Measurements from ENCODE around the gene CDKN3.
"Not testable (repeated sequence)": the region's sequence is repeated elsewhere in the genome, so short reads cannot be mapped to it uniquely, and the experiment has no call there.

The CDKN3 gene

GRCh38 chr14:54424479-54424901 is 27.7 kb downstream of the CDKN3 start:
- DNase-seq (ENCODE audit: low read depth): no peak

DNA sequence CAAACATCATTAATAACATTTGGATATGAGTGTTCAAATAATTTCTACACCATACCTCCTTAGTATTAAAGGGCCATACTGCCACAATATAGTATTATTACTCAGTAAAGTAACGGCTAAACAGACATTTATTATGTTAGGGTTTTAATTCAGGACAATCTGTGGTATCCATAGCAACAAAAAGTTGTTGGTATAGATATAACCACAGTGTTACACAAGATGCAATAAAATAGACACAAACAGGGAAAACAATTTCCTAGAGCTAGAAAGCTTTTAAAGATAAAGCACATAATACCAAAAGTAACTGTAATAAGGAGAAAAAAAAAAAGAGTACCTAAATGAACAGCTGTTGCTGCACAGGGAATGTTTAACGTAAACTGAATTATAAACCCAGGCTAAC is 28.3 kb downstream of the CDKN3 start:
- DNase-seq (ENCODE audit: low read depth): no peak

GRCh38 chr14:54425537-54426274 is 28.9 kb downstream of the CDKN3 start:
- no peak for DNase-seq (ENCODE audit: low read depth)

DNA sequence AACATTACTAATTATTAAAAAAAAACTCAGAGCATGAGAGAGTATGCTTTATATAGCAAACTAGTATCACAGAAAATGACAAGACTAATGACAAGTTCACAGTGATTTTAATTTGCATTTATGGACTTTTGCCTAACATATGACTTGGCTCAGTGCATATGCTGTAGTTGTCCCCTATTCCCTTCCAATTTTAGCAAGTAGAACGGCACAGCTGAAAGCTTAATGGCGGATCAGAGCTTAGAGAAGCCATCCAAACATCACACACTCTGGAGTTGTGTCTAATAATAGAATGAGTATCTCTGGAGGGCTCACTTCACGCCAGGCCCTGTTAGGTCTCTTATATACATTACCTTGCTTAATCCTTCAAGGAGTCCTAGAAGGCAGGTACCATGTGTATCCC is 31.1 kb downstream of the CDKN3 start:
- no peak for DNase-seq (ENCODE audit: low read depth)

GRCh38 chr14:54428527-54428926 is 31.7 kb downstream of the CDKN3 start:
- no peak for DNase-seq (ENCODE audit: low read depth)

DNA sequence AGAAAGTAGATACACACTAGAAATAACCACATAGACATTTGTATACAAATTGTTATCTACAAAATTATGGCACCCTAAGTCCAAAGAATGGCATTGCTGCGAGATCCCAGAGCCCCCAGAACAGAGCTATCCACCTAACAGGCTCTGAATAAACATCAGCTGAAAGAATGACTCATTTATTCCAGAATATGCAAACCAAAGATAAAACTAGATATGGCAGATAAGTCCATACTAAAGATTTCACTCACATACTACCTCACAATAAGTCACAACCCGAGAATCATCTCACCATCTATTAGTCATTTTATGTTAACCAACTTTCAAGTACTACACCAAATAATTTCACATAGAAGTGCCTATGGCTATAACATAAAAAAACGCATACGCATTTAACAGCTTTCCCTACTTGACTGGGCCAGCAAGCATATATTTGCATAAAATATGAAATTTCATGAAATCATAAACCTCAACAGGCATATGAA is 38.7 kb downstream of the CDKN3 start:
- DNase-seq (ENCODE audit: low read depth): no peak

- DNase-seq (ENCODE audit: low read depth): not testable (repeated sequence)
Observed at GRCh38 chr14:54437954-54438353, 41.1 kb downstream of the CDKN3 start.

- DNase-seq (ENCODE audit: low read depth): no peak
Observed at GRCh38 chr14:54438703-54439102, 41.9 kb downstream of the CDKN3 start.

DNA sequence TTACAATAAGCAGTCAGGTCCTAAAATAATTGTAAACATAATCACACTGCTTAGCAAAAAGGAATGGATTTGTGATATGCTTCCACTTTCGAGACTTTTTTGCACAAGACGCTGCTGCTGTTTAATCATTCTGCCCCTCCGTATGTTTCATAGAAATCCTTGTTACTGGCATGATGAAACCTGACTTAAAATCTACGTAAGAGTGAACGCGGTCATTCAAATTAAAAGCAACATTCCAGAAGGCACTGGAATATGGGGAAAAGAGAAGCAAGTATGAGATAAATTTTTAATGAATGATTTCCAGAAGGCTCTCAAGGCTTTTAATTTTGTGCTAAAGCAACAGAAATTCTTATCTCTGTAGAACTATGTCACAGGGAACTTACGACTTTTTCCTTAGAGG is 43.2 kb downstream of the CDKN3 start:
- peak; percentile 48 for DNase-seq (ENCODE audit: low read depth)

GRCh38 chr14:54440476-54440872 is 43.7 kb downstream of the CDKN3 start:
- DNase-seq (ENCODE audit: low read depth): no peak

GRCh38 chr14:54440873-54441868 is 44.4 kb downstream of the CDKN3 start, which contains the start of gene CNIH1:
Gene CNIH1 (minus strand): TSS chr14:54441374. CDS start chr14:54441327, 47 bp downstream.
- DNase-seq (ENCODE audit: low read depth): peak; percentile 93

DNA sequence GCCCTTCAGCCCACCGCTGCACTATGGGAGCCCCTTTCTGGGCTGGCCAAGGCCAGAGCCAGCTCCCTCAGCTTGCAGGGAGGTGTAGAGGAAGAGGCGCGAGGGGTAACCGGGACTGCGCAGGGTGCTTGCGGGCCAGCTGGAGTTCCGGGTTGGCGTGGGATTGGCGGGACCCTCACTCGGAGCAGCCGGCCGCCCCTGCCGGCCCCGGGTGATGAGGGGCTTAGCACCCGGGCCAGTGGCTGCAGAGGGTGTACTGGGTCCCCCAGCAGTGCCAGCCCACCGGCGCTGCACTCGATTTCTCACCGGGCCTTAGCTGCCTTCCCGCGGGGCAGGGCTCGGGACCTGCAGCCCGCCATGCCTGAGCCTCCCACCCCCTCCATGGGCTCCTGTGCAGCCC is 46.2 kb downstream of the CDKN3 start:
- not testable (repeated sequence) for DNase-seq (ENCODE audit: low read depth)

DNA sequence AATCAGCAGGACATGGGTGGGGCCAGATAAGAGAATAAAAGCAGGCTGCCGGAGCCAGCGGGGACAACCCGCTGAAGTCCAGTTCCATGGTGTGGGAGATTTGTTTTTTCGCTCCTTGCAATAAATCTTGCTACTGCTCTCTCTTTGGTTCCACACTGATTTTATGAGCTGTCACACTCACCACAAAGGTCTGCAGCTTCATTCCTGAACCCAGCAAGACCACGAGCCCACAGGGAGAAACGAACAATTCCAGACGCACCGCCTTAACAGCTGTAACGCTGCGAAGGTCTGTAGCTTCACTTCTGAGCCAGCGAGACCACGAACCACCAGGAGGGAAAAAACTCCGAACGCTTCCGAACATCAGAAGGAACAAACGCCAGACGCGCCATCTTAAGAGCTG is 47.2 kb downstream of the CDKN3 start:
- DNase-seq (ENCODE audit: low read depth): peak; percentile 40

DNA sequence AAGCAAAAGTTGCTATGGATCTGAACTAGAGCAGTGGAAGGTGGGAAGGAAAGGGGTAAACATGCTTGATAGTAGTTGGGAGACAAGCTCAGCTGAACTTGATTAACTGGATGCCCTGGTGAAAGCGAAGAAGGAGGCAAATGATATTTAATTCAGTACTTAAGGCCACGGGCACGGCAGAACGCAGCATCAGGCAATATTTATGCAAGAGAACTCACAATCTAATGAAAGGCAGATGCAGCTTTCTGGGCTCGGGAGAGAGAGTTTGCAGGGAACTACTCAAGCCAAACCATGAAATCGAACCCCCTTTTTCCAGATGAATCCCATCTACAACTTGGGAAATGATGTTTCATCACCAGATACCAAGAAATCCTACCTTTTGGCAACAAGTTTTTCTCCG is 47.9 kb downstream of the CDKN3 start:
- DNase-seq (ENCODE audit: low read depth): peak; percentile 98

- DNase-seq (ENCODE audit: low read depth): peak; percentile 43
Observed at GRCh38 chr14:54446161-54446693, 49.4 kb downstream of the CDKN3 start.

GRCh38 chr14:54447231-54447692 is 50.5 kb downstream of the CDKN3 start:
- DNase-seq (ENCODE audit: low read depth): peak; percentile 85

- peak; percentile 71 for DNase-seq (ENCODE audit: low read depth)
Observed at GRCh38 chr14:54450535-54450934, 53.7 kb downstream of the CDKN3 start.

- DNase-seq (ENCODE audit: low read depth): no peak
Observed at GRCh38 chr14:54451121-54451601, 54.4 kb downstream of the CDKN3 start.

GRCh38 chr14:54451961-54452360 is 55.2 kb downstream of the CDKN3 start:
- no peak for DNase-seq (ENCODE audit: low read depth)

DNA sequence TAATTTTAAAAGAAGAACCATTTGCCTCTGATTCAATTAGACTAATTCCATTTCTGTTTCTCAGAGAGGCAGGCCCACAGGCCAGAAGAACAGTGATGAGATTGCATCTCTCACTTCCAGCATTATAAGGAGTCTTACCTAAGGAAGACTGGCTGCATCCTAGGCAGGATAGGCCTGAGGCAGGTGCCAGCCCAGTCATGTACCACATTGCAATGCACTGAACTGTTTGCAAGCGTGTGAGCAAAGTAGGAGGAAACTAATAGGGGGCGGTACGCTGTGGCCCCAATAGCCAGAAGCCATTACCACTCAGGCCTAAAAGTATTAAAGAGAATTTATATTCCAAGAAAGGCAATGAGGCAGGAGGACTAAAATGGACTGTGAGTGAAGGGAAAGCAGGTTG is 56.4 kb downstream of the CDKN3 start:
- DNase-seq (ENCODE audit: low read depth): no peak

GRCh38 chr14:54453990-54454389 is 57.2 kb downstream of the CDKN3 start:
- not testable (repeated sequence) for DNase-seq (ENCODE audit: low read depth)

DNA sequence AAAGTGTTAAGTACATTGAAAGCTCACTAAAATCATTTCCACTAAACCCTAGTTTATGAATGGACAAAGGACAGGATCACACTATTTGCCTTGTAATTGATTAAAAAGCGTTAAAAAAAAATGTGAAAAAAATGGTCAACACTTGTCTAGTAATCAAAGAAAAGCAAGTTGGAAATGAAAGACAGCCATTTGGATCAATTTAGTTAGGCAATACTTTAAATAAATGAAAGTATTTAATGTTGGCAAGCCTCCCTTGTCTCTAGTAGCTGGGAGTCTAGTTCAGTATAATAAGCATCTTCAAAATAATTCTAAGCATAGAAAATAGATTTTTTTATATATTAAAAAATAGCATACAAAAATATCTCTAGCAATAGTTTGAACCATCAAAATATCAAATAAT is 58.6 kb downstream of the CDKN3 start:
- DNase-seq (ENCODE audit: low read depth): no peak
